Epithelial cell of proximal tubule (primary cell): ENCODE data around the gene FRYL. TPM values are rescaled to one million over a fixed set of nuclear protein-coding genes. Genes with fewer than 3 reads are reported as not detected.
"Not testable (repeated sequence)": the region's sequence is repeated elsewhere in the genome, so short reads cannot be mapped to it uniquely, and the experiment has no call there.

Source experiments
- DNase-seq: peaks from one replicate; pipeline ENCODE4 v3.0.0-alpha.2; 2011; ENCODE audit warnings: low read depth
- H3K4me3 ChIP-seq: 2 replicates; pipeline ENCODE4 v1.5.1; 2011; ENCODE audit warnings: low read depth, mild to moderate bottlenecking, low read length
- total RNA-seq: library from RNA; depleted of rRNA; stranded (reverse); fragments of >200 nt; gene quantifications from 2 replicates; pipeline ENCODE4 v1.2.3, GENCODE V29; 2015
- TF ChIP-seq, protein P1 (sequence below): conservative IDR thresholded peaks from 2 replicates; pipeline ENCODE4 v1.5.1; 2012; ENCODE audit warnings: low read depth, mild to moderate bottlenecking, low read length

Gene FRYL
- total RNA-seq, 1 donor from 2014 or later: 22.5 TPM

DNA sequence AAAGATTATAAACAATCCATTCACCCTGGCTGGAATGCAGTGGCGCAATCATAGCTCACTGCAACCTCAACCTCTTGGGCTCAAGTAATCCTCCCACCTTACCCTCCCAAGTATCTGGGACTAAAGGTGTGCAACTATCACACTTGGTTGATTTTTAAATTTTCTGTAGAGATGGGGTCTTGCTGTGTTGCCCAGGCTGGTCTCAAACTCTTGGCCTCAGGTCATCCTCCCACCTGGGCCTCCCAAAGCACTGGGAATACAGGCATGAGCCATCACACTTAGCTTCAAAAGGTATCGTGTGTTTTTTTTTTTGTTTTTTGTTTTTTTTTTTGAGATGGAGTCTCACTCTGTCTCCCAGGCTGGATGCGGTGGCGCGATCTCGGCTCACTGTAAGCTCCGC, 71.5 kb downstream of the FRYL start:
- TF ChIP-seq, protein P1, sequence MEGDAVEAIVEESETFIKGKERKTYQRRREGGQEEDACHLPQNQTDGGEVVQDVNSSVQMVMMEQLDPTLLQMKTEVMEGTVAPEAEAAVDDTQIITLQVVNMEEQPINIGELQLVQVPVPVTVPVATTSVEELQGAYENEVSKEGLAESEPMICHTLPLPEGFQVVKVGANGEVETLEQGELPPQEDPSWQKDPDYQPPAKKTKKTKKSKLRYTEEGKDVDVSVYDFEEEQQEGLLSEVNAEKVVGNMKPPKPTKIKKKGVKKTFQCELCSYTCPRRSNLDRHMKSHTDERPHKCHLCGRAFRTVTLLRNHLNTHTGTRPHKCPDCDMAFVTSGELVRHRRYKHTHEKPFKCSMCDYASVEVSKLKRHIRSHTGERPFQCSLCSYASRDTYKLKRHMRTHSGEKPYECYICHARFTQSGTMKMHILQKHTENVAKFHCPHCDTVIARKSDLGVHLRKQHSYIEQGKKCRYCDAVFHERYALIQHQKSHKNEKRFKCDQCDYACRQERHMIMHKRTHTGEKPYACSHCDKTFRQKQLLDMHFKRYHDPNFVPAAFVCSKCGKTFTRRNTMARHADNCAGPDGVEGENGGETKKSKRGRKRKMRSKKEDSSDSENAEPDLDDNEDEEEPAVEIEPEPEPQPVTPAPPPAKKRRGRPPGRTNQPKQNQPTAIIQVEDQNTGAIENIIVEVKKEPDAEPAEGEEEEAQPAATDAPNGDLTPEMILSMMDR: no peak
- H3K4me3 ChIP-seq: no peak overlapping the region
- no peak for DNase-seq

DNA sequence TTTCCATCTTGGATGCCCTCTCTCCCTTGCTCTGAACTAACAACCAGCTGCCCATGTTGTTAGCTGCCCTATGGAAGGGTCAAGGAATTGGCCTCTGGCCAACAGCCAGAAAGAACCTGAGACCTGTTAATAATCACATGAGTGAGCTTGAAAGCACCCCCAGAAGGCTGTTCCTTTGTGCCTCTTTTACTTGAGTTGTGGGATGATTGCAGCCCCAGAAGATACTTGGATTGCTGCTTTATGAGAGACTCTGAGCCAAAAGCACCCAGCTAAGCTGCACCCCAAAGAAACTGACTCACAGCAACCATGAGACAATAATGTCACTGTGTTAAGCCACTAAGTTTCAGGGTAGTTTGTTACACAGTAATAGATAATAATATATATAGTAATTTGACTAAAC, 73.3 kb downstream of the FRYL start:
- TF ChIP-seq, protein P1: no peak
- no peak for DNase-seq
- H3K4me3 ChIP-seq: no peak overlapping the region

DNA sequence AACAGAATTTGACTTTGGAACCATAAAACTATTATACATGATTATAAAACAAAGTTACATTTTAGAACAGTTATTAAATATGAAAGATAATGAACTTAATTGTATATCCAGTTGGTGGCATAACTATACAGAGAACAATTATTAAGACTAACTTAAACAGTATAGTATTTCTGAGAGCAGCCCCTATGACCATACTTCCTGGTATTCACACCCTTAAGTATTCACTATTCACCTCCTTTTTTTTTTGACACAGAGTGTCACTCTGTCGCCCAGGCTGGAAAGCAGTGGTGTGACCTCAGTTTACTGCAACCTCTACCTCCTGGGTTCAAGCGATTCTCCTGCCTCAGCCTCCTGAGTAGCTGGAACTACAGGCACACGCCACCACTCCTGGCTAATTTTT, 74.5 kb downstream of the FRYL start:
- H3K4me3 ChIP-seq: no peak overlapping the region
- DNase-seq: no peak
- TF ChIP-seq, protein P1: no peak

DNA sequence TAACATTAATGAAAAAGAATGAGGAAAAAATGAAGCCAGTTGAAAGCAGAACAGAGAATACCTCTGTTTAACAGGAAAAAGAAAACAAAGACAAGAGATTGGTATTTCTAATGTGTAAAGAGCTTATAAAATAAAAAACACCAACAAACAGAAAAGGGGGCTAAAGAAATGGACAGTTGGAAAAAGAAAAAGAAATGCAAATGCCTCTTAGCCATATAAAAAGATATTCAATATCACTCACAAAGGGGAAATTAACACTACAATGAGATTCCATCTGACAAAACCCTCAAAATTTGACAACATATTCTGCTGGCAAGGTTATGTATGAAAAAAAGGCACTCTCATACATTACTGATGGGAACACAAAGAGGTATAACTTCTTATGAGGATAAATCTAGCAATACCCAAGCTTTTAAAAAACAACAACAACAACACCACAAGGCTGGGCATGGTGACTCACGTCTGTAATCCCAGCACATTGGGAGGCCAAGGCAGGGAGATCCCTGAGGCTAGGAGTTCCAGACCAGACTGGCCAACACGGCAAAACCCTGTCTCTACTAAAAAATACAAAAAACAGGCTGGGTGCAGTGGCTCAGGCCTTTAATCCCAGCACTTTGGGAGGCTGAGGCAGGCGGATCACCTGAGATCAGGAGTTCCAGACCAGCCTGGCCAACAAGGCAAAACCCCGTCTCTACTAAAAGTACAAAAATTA, 75.8 kb downstream of the FRYL start:
- TF ChIP-seq, protein P1: no peak
- DNase-seq: no peak

DNA sequence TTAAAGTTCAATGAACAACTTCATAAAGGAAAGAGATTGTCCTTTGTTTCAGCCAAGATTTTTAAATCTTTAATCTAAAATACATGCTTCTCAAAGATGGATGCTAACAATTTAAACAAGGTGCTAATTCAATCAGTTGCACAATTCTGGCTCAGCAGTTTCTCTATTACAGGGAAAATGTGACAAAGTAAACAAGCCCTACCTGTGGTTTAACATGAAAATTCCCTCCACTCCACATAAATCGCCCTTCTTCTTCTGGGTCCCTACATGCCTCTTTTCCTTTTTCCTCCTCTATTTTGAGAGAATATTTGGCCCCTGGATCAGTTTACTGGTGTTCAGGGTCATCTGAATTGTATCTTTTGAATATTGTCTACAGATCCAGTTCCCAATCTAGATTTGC, 80.6 kb downstream of the FRYL start:
- TF ChIP-seq, protein P1: no peak
- peak overlapping the region; percentile 36 for H3K4me3 ChIP-seq
- DNase-seq: peak; percentile 54

More for the DNA sequence above, 75.8 kb downstream of the FRYL start:
- no peak overlapping the region for H3K4me3 ChIP-seq

DNA sequence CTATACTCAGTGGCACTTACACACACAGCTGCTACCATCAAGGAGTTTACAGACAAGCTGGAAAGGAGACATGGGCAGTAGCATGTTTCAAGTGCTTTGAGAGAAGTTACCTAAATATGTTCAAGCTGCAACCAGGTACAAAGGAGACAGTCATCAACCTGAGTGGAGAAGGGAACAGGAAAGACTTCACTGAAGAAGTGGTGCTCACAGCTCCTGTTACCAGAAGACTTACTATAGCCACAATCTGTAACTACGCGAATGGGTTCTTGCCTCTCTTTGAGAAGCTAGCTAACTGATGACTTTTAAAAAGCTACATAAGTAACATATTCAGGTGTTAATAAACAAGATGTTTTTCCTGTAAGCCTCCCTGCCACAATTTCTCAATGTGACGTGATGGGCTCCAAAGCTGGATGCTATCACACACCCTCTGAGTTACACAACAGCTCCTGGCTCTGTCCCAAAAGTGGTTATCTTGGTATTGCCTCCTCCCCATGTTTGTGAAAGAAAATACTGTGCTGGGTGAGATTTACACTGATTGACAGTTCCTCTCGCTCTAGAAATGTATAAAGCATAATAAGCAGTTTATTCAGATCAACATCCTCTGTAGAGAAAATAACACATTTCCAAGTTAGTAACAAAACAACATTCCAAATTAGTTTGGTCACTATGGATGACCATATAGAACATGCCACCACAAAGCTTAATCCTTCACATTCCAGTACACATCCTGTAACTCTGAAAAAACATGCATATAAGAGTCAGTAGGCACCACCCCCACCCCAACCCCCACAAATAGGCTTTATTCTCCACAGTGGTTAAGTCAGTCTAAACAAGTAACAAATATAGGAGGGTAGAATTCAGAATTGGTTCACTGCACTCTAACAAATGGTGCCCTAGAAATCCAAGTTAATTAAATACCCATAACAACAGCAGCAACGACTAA, 81.8 kb downstream of the FRYL start:
- DNase-seq: peak; percentile 78
- no peak overlapping the region for H3K4me3 ChIP-seq
- TF ChIP-seq, protein P1: no peak

DNA sequence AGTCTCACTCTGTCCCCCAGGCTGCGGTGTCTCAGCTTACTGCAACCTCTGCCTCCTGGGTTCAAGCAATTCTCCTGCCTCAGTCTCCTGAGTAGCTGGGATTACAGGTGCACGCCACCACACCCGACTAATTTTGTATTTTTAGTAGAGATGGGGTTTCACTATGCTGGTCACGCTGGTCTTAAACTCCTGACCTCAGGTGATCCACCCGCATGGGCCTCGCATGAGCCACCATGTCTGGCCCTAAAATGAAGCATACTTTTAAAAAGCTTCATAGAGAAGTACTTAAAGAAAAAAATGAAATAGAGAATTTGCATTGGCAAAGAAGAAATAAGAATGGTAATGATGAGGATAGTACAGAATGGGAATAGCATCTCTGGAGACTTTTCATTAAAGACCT, 82.6 kb downstream of the FRYL start:
- not testable (repeated sequence) for H3K4me3 ChIP-seq, DNase-seq
